NCI-H1436 treated with DMSO at 0.1 percent for 48 hours (cell line): ENCODE measurements around the gene AKAP8.
A peak's percentile ranks its signal among the peaks of the same experiment; 100 is the strongest.

Experiments
- DNase-seq: peaks from one replicate; lab custom pipeline; 2025; lab: John Stamatoyannopoulos, UW

The AKAP8 gene

DNA sequence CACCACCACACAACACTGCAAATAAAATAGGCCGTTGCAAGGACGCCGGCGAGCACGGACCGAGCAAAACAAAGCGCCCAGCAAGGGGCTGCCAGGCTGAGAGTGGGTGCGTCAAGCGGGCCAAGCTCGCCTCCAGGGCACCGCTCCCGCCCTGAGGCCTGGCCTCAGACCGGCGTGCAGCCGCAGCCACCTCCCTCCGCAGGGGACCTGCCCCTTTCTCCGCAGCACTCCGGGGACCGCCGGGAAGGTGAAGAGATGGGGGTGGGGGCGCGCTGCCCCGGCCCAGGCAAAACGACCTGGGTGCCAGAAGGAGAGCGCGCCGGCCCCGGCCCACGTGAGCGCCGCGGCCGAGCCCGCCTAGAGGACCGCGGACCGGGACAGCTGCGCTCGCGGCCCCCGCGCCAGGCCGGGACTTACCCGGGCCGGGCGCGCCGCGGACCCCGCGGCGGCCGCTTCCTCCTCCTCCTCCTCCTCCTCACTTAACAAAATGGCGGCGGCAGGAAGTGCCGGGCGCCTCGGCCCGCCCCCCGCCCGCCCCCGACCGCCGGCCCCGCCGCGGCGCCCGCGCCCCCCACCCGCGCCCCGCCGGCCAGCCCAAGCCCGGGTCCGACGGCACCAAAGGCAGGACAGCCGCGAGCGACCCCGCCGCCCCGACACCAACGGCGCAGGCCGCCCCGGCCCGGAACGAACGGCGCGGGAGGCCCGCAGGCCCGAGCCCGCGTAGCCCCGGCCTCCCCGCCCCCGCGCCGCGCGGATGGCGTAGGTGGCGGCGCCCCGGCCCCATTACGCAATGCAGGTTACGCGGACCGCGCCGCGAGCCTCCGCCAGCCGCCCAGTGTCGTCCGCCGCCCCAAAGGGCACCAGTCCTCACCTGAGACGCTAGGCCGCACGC is 47.9 kb downstream of the AKAP8 start:
- DNase-seq, result no peak

DNA sequence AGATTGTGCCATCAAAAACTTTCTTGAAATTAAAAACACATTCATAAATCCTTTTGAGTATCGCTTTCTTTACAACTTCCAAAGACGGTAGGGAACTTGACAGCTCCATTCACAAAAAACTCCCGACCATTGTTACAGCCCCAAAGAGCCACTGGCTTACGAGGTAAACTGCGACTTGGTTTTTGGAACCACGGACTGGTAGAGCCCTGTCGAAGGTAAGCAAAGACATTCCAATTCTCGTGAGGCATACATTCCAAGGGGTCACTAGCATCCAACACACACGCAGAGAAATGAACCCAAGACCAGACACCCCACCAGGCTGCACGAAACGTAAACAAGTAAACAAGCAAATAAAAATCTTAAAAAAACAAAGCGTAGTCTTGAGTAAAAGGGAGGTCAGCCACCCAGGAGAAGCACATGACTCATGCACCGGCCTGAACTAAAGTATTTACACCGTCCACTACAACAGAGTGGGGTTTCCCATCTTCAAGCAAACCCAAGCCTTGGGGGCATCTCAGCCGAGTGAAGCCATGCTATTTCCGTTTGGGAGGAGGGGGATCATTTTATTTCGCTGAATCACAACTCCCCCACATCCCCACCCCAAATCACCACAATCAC is 48.7 kb downstream of the AKAP8 start:
- no peak for DNase-seq

DNA sequence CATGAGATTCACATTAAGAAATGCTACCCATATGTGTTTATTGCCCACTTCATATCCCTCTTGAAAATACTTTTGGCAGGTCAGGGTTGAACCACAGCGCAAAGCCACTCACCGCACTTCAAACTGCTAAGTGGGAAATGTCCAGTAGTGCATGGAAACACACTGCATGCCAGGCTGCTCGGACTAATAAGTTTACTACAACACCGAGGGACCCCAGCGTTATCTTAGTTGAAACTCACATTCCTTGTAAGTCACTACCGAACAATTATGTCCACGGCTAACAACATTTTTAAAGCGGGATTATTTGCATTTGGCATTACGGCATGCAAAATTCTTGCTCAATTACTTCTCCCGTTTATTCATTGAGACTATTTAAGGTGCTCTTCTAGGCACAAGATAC is 51.3 kb downstream of the AKAP8 start:
- no peak for DNase-seq

DNA sequence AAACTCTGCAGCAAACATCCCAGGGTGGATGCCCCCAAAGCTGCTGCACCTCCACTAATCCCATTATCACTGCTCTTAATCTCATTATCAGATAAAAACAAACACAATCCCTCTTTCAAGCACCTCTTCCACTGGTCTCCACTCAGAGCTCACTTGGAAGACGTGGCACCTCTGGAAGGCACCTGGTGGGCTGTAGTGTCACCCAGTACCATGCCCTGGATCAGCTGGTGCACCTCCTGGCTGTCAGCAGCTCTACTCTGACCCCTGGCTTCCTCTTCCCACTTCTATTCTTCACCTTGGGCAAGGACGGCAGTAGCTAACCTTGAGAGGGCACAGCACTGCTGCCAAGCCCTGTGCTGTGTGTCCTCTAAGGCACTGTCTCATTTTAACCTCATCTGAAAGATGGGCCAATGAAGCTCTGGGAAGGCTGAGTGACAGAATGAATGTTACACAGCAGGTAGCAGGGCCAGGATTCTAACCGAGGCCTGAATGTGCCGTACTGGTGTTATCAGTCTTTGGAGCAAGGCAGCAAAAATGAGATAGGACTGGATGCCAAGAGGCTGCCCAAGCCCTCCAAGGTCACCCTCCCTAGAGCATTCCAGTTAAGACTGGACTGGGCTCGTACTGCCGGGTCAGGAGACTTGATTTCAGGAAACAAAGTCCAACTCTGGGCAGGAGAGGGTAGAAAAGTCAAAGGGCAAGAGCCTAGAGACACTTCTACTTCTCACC is 54.6 kb downstream of the AKAP8 start:
- DNase-seq, result no peak

DNA sequence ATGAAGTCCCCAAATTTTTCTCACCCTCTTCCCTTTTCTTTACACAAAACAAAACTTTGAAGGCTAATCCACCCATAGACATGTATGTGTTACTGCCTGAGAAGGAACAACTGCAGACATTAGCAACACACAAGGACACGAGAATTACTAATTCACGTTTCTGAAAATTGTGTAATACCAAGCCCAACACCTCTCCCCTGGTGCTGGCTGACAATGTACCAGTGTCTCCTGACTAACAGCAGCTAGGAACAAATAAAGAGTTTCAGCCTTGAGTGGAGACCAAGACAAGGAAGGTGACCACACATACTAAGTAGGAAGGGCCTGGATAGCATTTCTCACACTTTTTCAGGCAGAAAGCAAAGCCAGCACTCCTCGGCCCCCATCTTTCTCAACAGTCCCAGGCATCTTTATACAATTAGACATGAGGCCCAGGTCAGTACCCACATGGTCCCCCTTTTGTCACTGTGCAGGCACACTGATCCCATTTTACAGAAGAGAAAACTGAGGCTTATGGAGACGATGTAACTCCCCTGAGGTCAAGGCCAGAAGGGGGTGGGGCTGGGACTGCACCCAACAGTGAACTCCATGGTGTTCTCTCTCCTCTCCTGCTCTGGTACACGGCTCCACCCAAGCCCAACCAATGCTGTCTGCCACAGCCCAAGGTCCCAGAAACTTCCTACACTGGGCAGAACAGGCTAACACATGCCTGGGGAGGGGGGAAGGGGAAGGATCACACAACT is 55.9 kb downstream of the AKAP8 start:
- DNase-seq, result no peak

DNA sequence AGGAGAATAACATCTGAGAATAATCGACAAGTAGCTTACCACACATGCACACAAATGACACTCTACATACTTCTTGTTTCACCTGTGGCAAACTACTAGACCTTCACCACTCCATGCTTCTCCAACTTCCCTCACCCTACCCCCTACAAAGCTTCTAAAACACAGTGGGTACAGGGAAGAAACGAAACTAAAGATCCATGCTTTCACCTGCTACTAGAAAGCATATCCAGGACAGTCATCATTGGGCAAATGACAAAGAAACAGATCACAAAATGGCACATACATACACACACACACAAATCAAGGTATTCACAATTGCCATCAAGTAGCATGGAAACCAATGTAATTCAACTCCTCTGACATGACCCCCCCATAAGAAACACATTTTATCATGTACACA is 57.8 kb downstream of the AKAP8 start:
- DNase-seq, result no peak

DNA sequence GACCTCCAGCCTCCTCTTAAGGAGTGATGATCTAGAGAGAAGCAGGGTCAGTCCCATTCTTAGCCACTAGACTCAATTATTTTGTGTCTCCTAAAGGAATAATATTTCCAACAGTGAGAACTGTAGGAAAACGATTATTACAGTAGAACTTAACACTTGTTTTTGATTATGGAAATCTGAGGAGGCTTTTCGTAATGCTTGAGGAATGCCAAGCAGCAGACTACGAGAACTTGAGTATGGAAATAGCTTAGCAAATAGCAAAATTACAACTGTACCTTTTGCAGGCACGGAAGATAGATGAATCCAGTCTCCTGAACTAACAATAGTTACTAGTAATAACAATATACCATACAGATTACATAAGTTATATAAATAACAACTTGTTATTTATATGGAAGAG is 59.5 kb downstream of the AKAP8 start:
- no peak for DNase-seq

DNA sequence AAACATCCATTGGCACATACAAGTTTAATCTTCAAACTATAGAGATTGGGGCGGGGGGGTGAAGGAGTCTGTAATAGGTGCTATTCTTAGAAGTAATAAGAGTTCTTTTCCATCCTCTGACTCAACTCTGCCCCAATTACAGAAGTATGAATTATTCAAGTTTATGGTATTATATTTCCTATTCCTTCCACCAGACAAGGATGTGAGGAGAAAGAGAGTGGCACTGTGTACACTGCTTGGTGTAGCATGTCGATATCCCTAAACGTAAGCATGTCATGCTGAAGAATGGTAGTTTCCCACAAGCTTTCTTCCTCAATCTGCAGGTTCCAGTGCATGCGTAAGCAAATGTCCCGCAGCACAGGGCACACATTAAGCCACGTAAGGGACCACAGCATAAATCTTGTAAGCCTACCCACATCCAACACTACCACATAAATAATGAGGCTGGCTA is 61.3 kb downstream of the AKAP8 start:
- no peak for DNase-seq

DNA sequence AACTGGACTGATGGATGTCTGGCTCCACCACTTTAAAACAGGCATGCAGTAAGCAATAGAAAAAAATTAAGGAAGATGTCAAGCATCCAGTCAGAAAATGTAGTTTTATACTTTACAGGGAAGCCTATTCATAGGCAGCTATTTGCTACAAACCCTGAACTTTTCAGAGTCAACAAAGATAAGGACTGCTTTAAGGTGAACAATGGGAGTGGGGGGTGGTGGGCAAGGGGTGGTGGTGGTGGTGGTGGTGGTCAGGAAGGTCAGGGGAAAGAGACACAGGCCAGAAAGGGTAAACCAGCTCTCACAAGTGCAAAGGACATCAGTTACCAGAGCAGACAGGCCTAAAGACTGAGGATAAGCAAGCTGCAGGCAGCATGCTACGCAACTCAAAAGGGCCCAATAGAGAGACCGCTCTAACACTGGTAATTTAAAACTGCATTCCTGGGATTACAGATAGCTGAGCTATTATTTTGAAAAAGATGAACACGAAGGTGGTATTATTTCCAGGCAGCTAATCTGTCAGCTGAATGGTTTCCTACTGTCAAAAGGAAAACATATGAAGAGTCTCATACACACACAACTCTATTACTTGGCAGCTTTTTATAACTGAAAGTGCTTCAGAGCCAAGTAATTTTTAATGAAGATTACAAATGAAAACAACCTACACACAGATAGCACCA is 62.1 kb downstream of the AKAP8 start:
- DNase-seq, result no peak

DNA sequence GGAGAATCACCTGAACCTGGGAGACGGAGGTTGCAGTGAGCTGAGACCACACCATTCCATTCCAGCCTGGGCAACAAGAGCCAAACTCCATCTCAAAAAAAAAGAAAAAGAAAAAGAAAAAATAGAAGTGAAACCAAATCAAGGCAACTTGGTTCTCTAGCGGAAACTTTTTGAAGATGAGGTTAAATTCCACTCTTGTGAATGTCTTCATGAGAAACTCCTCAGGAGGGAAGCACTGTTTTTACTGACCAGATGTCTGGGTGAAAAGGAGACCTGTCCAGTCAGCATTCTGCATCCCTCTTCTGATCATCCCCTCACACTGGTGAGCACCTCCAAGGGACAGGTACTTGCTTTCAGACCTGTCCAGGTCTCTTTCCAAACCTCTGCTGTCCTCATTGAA is 63.1 kb downstream of the AKAP8 start:
- DNase-seq, result no peak

DNA sequence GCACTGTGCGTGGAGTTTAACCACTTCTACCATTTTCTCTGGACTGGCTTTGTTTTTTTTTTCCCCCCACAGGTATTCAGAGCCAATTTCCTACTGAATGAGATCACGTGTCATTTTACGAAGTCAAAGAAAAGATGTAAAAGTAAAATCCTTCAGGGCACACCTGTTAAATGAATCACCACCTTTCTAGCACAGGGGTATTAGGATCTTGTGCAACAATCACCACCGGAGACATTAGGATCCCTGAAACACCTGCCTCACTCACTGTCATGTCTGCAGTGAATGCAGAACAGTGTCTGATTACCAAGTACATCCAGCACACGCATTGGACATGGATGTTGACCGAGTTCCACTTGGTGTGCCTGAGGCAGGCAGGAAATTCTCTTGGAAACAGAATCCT is 64.5 kb downstream of the AKAP8 start:
- DNase-seq, result peak; percentile 11

DNA sequence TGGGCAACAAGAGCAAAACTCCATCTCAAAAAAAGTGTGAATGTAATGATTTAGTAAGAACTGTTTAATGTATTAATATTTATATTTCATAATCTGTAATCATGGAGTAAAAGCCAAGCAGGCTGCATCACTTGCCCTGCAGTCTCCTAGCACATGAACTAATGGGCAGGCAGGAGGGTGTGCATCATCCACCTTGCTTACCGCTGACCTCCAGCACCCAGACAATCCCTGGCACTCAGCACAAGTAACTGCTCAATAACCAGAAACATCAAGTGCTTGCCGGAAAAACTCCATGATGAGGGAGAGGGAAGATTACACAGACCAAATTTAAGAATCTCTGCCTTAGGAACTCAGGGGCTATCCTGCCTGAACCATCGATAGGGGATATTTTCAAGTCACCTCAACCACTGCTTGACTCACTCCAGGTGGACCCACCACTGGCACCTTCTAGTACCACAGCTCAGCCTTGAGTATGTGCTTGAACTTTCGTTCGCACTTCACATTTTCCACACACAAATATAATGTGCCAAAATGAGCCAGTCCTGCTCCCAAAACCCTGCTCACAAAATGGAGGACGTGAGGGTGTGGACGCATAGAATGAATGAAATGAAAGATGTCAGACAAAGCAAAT is 65.8 kb downstream of the AKAP8 start:
- DNase-seq, result no peak

DNA sequence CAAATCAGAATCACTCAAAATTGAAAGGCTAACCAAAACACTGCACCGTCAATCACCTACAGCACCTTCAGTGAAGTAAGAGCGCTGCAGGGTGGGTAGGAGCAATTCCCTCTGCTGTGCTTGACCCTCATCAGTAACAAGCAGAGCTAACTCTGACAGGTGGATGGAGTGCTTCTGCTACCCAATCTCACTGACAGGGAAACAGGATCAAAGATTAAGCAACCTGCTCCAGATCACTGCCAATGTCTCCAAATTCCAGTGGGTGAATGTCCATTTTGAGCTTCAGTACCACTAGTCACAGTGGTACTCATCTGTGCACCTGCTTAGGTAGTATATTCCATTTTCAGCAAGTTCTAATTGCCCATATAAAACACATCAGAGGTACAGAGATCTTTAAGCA is 72.4 kb downstream of the AKAP8 start:
- no peak for DNase-seq

DNA sequence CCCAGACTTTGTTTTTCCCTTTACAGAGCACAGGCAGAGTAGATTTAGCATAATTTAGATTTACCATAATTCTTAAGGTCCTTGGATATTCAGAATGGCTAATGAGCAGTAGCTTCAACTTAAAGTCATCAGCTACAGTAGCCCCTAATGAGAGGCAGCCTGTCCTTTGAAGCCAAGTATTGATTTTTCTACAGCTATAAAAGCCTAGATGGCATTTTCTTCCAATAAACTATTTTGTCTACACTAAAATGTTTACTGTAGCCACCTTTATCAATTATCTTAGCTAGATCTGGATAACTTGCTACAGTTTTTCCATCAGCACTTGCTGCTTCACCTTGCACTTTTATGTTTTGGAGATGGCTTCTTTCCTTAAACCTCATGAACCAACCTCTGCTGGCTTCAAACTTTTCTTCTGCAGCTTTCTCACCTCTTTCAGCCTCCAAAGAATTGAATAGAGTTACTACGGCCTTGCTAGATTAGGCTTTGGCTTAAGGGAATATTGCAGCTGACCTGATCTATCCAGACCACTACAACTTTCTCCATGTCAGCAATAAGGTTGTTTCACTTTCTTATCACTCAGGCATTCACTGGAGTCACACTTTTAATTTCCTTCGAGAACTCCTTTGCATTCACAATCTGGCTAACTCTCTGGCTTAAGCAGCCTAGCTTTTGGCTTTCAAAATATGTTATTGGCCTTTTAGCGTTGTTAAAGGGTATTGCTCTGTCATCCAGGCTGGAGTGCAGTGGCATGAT is 73.8 kb downstream of the AKAP8 start:
- DNase-seq, result no peak

DNA sequence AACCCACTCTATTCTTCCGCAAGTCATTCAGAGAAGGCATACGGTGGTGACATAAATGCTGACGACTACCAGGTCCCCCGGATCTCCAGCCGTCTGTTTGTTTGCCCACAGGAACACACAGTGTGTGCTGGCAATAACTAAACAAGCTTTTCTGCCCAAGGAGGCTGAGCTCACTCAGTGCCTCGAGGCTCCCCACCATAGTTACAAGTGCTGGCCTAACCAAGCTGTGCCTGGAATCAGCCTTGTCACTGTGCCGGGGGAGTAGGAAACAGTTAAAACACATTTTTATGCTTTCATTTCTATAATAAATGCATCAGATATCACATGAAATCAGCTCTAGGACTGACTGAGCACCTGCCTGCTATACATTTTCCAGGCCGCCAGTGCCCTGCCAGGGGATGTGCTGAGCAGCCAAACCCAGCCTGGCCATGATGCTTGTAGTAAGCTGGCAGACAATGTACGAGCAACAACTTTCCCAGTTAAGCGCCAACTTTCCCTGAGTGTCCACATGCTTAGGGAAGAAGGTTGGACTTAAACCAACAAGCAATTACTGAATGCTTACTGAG is 75.4 kb downstream of the AKAP8 start:
- DNase-seq, result no peak
